ENCODE results near the gene RND3. TPM values are rescaled to one million over a fixed set of nuclear protein-coding genes. Genes with fewer than 3 reads are reported as not detected.

The RND3 gene
- polyA plus RNA-seq, 2 of the 4 experiments (the other 2 are of a cell fraction), result 56.8 to 137 TPM

GRCh38 chr2:150477347-150477746 is 10.1 kb downstream of the RND3 start:
- no peak for TF ChIP-seq SREBF2 (IDR thresholded peaks at IDR 0.05)
- no peak for TF ChIP-seq RARB (CRISPR knock-in tag; IDR thresholded peaks at IDR 0.05)
- no peak for TF ChIP-seq RAD21 (conservative IDR thresholded peaks at IDR 0.05 in 1 of 2, IDR thresholded peaks at IDR 0.05 in 1 of 2)
- no peak for TF ChIP-seq CBX2 (IDR thresholded peaks at IDR 0.05; ENCODE audit: borderline replicate concordance, low read depth)
- no peak for TF ChIP-seq RNF2 (IDR thresholded peaks at IDR 0.05; ENCODE audit: borderline replicate concordance, low read depth)
- no peak for TF ChIP-seq FOSB (CRISPR knock-in tag; IDR thresholded peaks at IDR 0.05)
- TF ChIP-seq HOXB13 (CRISPR knock-in tag; IDR thresholded peaks at IDR 0.05; ENCODE audit: low read depth), result no peak
- TF ChIP-seq NFE2L2 (conservative IDR thresholded peaks at IDR 0.05; ENCODE audit: low read length), result no peak
- TF ChIP-seq FOXS1 (CRISPR knock-in tag; IDR thresholded peaks at IDR 0.05), result no peak
- TF ChIP-seq NPAS2 (CRISPR knock-in tag; IDR thresholded peaks at IDR 0.05; ENCODE audit: borderline replicate concordance), result no peak
- no peak for TF ChIP-seq ZFP36 (IDR thresholded peaks at IDR 0.05; ENCODE audit: borderline replicate concordance, partially characterized antibody)
- TF ChIP-seq KDM5A (IDR thresholded peaks at IDR 0.05), result no peak
- TF ChIP-seq POLR2A (IDR thresholded peaks at IDR 0.05; ENCODE audit: low read length), result no peak
- TF ChIP-seq, protein P1, sequence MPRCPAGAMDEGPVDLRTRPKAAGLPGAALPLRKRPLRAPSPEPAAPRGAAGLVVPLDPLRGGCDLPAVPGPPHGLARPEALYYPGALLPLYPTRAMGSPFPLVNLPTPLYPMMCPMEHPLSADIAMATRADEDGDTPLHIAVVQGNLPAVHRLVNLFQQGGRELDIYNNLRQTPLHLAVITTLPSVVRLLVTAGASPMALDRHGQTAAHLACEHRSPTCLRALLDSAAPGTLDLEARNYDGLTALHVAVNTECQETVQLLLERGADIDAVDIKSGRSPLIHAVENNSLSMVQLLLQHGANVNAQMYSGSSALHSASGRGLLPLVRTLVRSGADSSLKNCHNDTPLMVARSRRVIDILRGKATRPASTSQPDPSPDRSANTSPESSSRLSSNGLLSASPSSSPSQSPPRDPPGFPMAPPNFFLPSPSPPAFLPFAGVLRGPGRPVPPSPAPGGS (IDR thresholded peaks at IDR 0.05), result no peak
- TF ChIP-seq, protein P2, sequence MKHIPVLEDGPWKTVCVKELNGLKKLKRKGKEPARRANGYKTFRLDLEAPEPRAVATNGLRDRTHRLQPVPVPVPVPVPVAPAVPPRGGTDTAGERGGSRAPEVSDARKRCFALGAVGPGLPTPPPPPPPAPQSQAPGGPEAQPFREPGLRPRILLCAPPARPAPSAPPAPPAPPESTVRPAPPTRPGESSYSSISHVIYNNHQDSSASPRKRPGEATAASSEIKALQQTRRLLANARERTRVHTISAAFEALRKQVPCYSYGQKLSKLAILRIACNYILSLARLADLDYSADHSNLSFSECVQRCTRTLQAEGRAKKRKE (CRISPR knock-in tag; IDR thresholded peaks at IDR 0.05; ENCODE audit: low read depth), result no peak
- no peak for TF ChIP-seq CHD2 (IDR thresholded peaks at IDR 0.05; ENCODE audit: low read length, partially characterized antibody)
- no peak for TF ChIP-seq CHD4 (IDR thresholded peaks at IDR 0.05; ENCODE audit: borderline replicate concordance)
- no peak for DNase-seq (ENCODE audit: low read depth in 1 of 2, low spot score in 1 of 2)
- Histone ChIP-seq H3K4me1 (peaks cover 100% of the 10 kb centered on the region), H3K27ac (peak overlapping the region; percentile 36 to 74; a peak in 5 of 6 replicates), H3K9me3 (no peaks in the 10 kb centered on the region), H3K4me2 (peak overlapping the region; percentile 97), H3K4me3 (peak overlapping the region; percentile 8; the same call in 2 of the 3 replicates)
- ChIA-PET CTCF (interaction anchor here (0.7 kb wide), 1 partner anchor 761 kb away, joined by 3 read pairs; no protein-coding TSS in a partner anchor), POLR2A (interaction anchor here (0.6 kb wide), 1 partner anchor 101 kb away, joined by 3 read pairs; no protein-coding TSS in a partner anchor)
- no peak for FAIRE-seq
- 53% methylated on average over 3 of the region's 3 CpGs for whole genome bisulfite sequencing (ENCODE audit: missing lambda C conversion rate)
- ATAC-seq, result no peak

- peak overlapping the region; percentile 97 for H3K4me2 ChIP-seq
- ChIA-PET POLR2A (interaction anchor here (0.8 to 1.9 kb wide), 2 partner anchors 8 to 882 kb away, joined by 3 to 7 read pairs; no protein-coding TSS in a partner anchor), CTCF (interaction anchor here (0.7 to 1.0 kb wide), 2 partner anchors 20 to 762 kb away, joined by 3 read pairs; no protein-coding TSS in a partner anchor)
- H3K9me3 ChIP-seq, result no peaks in the 10 kb centered on the region
- DNase-seq (ENCODE audit: low read depth in 1 of 2, low spot score in 1 of 2) (no peak), ATAC-seq (no peak), FAIRE-seq (no peak)
- H3K27ac ChIP-seq, result peak overlapping the region; percentile 36 to 74; a peak in 5 of 6 replicates
- peaks cover 100% of the 10 kb centered on the region for H3K4me1 ChIP-seq
- TF ChIP-seq JUN (IDR thresholded peaks at IDR 0.05) (0 out of 5 replicates have a peak, but pooled peaks of 1 of the 2 experiments have one; percentile 15), RFX5 (IDR thresholded peaks at IDR 0.05) (no peak), EP300 (IDR thresholded peaks at IDR 0.05) (no peak), PBX3 (IDR thresholded peaks at IDR 0.05) (no peak), BHLHE40 (IDR thresholded peaks at IDR 0.05; ENCODE audit: low read depth, low read length) (no peak), SREBF2 (IDR thresholded peaks at IDR 0.05) (no peak)
- H3K4me3 ChIP-seq, result peak overlapping the region; percentile 8; the same call in 1 of the 3 replicates
- 44% methylated on average over 7 of the region's 7 CpGs for WGBS (ENCODE audit: missing lambda C conversion rate)
Measured at GRCh38 chr2:150476809-150477302, 10.6 kb downstream of the RND3 start.
